OCI-LY1 (cell line): Measurements from ENCODE around the gene DGCR8.

Experiments used
- EZH2 ChIP-seq: fragments of 200-600 bp; sonication (generic), shearing (Covaris generic); IDR thresholded peaks from 2 replicates; pipeline ENCODE4 v1.8.0; 2017; ENCODE audit warnings: borderline replicate concordance, mixed run types, mild to moderate bottlenecking, antibody characterized with exemption, low read length, moderate library complexity, mixed read lengths
- TF ChIP-seq, protein P1 (sequence below): fragments of 200-600 bp; sonication (generic), shearing (Covaris generic); IDR thresholded peaks from 2 replicates; pipeline ENCODE4 v1.5.1; 2017; ENCODE audit warnings: mild to moderate bottlenecking, antibody characterized with exemption, low read length, moderate library complexity, mixed read lengths

DNA sequence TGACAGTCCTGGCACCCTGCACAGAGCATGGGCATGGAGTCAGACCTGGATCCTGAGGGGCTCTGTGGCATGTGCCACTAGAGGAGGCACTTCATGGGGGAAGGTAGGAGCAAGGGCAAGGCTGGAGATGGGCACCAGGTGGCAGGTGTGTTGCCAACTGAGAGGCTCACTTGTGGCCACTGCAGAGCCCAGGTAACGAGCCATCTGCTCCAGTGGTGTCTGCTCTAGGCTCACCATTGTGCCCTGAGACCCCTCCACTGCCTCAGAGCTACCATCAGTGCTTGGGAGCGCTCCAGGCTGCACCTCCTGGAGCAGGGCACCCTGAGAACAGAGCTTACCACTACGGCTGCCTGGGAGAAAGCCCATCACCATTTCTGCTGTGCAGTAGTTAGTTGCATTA, 50.3 kb downstream of the DGCR8 start:
- TF ChIP-seq, protein P1, sequence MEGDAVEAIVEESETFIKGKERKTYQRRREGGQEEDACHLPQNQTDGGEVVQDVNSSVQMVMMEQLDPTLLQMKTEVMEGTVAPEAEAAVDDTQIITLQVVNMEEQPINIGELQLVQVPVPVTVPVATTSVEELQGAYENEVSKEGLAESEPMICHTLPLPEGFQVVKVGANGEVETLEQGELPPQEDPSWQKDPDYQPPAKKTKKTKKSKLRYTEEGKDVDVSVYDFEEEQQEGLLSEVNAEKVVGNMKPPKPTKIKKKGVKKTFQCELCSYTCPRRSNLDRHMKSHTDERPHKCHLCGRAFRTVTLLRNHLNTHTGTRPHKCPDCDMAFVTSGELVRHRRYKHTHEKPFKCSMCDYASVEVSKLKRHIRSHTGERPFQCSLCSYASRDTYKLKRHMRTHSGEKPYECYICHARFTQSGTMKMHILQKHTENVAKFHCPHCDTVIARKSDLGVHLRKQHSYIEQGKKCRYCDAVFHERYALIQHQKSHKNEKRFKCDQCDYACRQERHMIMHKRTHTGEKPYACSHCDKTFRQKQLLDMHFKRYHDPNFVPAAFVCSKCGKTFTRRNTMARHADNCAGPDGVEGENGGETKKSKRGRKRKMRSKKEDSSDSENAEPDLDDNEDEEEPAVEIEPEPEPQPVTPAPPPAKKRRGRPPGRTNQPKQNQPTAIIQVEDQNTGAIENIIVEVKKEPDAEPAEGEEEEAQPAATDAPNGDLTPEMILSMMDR, result no peak; the same call in 1 of the 2 replicates
- no peak for TF ChIP-seq EZH2
